ENCODE data around the gene L3HYPDH.

The L3HYPDH gene

GRCh38 chr14:59483819-59484638, at the start of gene L3HYPDH, which contains the start of gene JKAMP:
TSS of gene L3HYPDH (minus strand) at chr14:59484408. CDS start at chr14:59484316, 92 bp downstream.
TSS of gene JKAMP (plus strand) at chr14:59484517. CDS start at chr14:59484590, 73 bp downstream.
- DNase-seq: peak; percentile 88

DNA sequence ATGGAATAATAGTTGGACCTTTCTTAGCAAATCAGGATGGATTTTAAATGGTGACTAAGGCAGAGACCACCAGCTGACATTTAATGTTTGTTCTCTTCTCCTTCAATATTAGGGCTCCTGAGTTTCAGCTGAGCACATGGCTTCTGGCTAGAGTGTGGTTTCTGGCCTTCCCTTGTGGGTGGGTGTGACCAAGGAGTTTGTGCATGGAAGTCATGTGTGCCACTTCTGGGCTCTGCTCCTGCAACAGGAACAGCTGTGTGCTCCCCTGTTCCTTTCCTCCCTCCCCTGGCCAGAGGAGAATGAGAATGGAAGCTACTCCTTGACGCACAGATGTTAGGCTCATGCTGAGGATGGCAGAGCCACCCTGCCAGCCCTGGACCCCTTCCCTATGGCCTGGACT, 48.2 kb upstream of the L3HYPDH start:
- DNase-seq: no peak

DNA sequence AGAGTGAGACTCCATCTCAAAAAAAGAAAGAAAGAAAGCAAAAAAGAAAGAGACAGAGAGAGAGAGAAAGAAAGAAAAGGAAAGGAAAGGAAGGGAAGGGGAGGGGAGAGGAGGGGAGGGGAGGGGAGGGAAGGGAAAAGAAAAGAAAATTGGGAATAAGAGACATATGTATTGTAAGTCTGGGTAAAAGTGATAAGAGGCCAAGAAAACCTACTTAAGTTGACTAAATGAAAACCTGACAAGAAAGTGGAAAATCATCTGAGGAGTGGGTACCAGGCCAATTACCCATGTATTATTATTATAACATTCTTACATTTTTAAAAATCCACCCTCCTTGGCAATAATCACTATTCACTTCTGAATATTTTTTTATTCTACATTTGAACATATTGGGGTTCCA, 46.1 kb upstream of the L3HYPDH start:
- no peak for DNase-seq

DNA sequence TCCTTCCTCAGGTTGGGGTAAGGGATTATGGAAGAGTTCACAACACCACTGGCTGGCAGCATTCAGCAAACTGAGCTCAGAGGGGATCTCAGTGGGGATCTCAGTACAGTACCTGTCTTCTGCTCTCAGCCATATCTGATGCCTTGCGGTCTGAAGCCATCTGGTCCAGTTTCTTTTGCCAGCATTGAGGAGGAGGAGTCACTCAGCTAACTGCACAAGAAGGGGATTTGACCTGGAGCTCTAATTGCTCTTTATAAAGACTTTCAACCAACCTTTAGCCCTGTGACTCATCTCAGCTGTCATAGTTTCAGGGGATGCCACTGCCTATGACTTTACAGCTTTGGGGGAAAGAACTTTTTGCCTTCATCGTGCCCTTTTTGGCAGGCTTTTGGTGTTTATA, 45.0 kb upstream of the L3HYPDH start:
- DNase-seq: no peak

DNA sequence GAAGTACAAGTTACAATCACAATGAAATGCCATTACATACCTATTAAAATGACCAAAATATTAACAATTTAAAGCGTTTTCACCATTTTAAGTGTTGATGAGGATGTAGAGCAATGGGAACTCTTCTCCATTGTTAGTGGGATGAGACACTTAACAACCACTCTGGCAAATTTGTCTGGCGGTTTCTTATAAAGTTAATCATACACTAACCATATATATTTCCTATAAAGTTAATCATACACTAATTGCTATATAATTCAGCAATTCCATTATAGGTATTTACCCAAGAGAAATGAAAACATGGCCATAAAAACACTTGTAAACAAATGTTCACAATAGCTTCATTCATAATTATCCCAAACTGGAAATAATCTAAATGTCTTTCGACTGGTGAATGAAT, 36.0 kb upstream of the L3HYPDH start:
- DNase-seq: no peak

GRCh38 chr14:59511916-59512575, 27.8 kb upstream of the L3HYPDH start:
- DNase-seq: peak; percentile 42

- DNase-seq: no peak
These were observed 26.8 kb upstream of the L3HYPDH start for GRCh38 chr14:59510966-59511365.

DNA sequence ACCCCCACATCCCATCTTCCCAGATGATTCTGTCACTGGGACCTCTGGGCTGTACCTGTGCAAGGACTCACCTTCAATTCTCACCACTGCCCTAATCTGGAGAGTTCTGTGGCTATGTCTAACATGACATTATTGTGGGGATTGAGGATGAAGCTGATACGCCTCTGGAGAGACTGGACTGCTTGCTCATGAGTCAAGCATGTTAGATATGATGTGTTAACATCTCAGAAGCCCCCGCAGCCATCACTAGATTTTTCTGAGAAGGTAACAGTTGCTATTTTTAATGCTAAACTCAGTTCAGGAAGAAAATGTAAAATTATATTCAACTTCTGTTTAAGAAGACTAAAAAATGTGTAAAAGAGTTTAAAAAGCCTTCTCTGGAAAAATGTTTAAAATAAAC, 25.8 kb upstream of the L3HYPDH start:
- DNase-seq: no peak

- DNase-seq: no peak
These were observed 24.9 kb upstream of the L3HYPDH start for GRCh38 chr14:59509101-59509500.

DNA sequence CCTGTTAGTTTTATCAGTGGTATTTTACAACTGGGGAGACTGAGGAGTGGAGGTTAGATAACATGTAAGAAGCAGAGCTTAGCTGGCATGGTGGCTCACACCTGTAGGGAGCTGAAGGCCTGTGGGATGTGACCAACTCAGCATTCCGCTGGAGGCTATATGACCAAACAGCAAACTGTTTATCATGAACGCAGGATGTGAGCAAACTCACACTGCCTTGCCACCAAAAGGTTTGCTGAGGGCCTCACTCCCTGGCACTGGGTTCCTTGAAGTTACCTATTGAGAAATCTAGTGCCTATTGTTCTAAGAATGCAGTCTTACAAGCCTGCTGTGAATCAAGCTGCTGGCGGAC, 23.5 kb upstream of the L3HYPDH start:
- no peak for DNase-seq

DNA sequence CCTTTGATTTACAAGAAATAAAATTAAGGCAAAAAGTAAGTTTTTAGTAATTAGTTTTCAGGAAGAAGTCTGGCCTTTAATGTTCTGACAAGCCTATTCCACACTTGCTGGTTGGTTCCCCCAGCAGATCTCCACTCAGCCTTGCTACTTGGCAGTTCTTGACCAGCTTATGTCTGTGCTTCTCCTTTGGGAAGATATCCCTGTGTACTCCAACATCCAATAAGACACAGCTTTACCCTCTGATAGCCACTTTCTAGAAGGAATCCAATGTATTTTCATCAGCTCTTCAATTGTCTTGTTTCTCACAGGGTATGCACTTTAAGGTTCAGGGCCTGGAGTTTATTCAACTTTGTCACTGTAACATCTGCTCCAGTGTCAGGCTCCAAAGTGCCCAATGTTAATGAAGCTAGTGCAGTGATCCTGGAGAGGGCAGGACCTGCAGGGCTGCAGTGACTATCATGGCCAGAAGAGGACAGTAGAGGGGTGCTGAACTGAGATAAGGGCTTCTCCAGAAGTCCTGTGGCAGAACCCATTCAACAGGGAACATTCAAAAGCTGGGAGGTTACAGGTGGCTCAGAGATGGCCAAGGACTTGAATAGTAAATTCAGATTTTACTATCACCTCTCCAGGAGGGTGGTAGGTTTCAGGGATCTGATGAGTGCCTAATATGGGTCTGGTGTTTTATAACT, 23.0 kb upstream of the L3HYPDH start:
- peak; percentile 69 for DNase-seq

DNA sequence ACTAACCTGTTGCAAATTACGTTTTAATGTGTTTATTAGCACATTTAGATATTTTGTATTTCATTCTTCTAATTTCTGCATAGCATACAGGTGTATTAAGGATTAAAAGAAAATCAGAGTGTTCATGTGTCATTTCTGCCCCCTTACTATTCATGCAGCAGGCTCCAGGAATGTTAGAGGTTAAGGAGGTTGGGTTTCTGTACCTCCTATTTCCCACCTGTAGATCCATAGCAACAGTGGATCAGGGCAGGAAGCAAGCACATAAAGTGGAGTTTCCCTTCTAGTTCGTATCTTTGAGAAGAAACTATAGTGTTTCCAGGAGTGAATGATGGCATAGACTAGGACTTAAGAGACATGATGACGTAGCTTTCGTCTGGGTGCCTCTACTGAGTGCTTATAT, 19.0 kb upstream of the L3HYPDH start:
- no peak for DNase-seq

GRCh38 chr14:59500732-59501131, 16.5 kb upstream of the L3HYPDH start:
- DNase-seq: no peak

DNA sequence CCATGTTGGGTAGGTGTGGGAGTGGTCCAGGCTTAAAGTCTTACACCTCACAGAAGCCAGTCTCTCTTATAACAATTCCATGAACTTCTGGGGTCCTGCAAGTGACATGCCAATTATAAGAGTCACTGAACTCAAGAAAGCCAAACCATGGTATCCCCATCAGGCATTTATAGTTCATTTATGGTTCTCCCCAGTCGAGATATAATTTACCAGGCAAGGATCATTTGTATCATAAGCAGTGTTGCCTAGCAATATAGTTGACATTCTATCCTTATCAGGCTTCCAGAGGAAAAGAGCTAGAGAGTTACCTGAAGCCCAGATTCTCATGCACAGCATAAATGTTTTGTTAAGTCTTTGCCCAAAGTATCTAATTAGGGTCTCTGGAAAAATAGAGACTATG, 8.2 kb upstream of the L3HYPDH start:
- no peak for DNase-seq

DNA sequence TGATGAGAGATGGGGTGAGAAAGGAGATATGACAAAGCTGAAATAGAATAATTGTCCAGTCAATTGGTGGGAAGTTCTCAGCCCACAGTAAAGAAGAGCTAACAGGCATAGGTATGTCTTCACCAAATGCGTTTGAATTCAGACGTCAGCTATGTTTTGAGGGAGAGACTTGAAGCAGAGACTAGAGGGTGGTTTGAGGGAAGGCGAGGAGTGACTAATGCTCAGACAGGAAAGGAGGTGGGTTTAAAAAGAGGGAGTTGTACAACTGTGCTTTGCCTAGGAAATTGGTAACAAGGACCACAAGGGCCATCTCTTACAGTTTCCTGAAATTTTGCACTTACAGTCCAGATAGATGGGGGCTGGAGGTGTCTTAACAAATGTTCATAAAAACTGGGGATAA, 6.5 kb upstream of the L3HYPDH start:
- no peak for DNase-seq

GRCh38 chr14:59484639-59485175, 499 bp upstream of the L3HYPDH start:
- no peak for DNase-seq

GRCh38 chr14:59483363-59483762, 845 bp downstream of the L3HYPDH start:
- no peak for DNase-seq

- DNase-seq: no peak
These were observed 1.5 kb downstream of the L3HYPDH start for GRCh38 chr14:59482541-59483331.

GRCh38 chr14:59481871-59482540, 2.2 kb downstream of the L3HYPDH start:
- DNase-seq: no peak

DNA sequence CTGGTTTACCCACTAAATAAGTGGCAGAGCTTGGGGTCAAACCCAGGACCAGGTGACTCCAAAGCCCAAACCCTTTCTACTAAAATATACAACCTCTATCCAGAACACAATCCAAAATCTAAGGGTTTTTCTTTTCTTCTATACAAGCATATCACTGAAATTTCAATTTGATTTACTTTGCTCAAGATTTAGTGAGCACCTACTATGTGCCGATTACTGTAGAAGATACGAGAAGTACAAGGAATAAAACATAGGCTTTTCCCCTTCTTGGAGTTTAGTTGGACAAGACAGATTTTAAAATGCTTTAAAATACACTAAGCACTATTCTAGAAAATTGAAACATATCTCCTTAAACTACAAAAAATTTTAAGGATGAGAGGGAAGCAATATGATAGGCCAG, 2.8 kb downstream of the L3HYPDH start:
- no peak for DNase-seq

GRCh38 chr14:59480166-59480565, 4.0 kb downstream of the L3HYPDH start:
- DNase-seq: no peak

GRCh38 chr14:59478540-59478939, 5.7 kb downstream of the L3HYPDH start:
- DNase-seq: no peak

Data from NCI-H748 treated with DMSO at 0.1 percent for 48 hours (cell line).